ENCODE results near the gene MFSD6. TPM values are rescaled to one million over a fixed set of nuclear protein-coding genes. Genes with fewer than 3 reads are reported as not detected.

The MFSD6 gene
- total RNA-seq, 4 donors from 2014 or later, result 3.6 to 30.3 (median 28.4) TPM

DNA sequence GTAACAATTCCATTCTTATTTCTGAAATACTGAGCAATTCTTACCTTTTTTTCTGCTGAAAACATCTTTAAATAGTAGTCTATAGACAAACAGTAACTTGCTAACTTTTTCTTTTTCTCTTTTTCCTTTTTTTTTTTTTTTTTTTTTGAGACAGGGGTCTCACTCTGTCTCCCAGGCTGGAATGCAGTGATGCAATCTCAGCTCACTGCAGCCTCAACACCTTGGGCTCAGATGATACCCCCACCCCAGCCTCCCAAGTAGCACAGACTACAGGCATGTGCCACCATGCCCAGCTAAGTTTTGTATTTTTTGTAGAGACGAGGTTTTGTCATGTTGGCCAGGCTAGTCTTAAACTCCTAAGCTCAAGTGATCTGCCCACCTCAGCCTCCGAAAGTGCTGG is 42.2 kb downstream of the MFSD6 start:
- no peak for DNase-seq
- intact Hi-C loops (cut with DNase I; ENCODE audit: low total_unique reads), result no loop called here
- Histone ChIP-seq H3K27ac (no peak overlapping the region), H3K4me1 (no peaks in the 10 kb centered on the region), H3K9me3 (no peaks in the 10 kb centered on the region), H3K4me3 (no peak overlapping the region), H3K27me3 (no peaks in the 10 kb centered on the region), H3K36me3 (no peaks in the 10 kb centered on the region)
- TF ChIP-seq POLR2A (IDR thresholded peaks at IDR 0.05), result no peak
- TF ChIP-seq, protein P1, sequence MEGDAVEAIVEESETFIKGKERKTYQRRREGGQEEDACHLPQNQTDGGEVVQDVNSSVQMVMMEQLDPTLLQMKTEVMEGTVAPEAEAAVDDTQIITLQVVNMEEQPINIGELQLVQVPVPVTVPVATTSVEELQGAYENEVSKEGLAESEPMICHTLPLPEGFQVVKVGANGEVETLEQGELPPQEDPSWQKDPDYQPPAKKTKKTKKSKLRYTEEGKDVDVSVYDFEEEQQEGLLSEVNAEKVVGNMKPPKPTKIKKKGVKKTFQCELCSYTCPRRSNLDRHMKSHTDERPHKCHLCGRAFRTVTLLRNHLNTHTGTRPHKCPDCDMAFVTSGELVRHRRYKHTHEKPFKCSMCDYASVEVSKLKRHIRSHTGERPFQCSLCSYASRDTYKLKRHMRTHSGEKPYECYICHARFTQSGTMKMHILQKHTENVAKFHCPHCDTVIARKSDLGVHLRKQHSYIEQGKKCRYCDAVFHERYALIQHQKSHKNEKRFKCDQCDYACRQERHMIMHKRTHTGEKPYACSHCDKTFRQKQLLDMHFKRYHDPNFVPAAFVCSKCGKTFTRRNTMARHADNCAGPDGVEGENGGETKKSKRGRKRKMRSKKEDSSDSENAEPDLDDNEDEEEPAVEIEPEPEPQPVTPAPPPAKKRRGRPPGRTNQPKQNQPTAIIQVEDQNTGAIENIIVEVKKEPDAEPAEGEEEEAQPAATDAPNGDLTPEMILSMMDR (IDR thresholded peaks at IDR 0.05), result no peak

DNA sequence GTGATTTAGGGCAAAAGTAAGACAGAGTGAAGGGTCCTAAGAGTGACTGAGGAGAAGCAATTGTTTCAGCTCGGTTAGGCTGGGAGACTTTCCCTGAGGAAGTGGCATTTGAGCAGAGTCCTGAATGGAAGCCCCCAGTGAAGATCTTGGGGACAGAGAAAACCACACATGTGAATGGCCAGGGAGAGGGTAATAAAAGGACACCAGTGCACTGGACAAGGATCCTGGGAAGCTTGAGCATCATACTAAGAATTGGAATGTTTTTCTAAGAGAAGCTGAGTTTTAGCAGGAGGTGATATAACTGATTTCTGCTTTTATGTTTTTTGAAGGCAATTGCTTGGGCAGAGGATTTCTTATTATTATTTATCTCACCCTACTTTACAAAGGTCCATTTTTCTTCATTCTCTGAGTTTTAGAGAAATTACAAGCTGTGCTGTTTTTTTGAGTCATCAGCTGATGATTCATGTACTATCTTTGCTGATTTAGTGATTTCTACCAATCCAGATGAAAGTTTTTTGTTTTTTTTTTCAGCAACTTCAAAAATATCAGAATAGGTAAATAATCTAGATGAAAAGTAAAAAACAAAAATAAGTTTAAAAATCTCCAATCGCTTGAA is 43.5 kb downstream of the MFSD6 start:
- Histone ChIP-seq H3K36me3 (no peaks in the 10 kb centered on the region), H3K27ac (no peak overlapping the region), H3K9me3 (no peaks in the 10 kb centered on the region), H3K27me3 (no peaks in the 10 kb centered on the region), H3K4me1 (no peaks in the 10 kb centered on the region), H3K4me3 (no peak overlapping the region)
- DNase-seq, result no peak
- TF ChIP-seq, protein P1 (IDR thresholded peaks at IDR 0.05), result no peak
- TF ChIP-seq POLR2A (IDR thresholded peaks at IDR 0.05), result no peak
- intact Hi-C loops (cut with DNase I; ENCODE audit: low total_unique reads), result no loop called here

DNA sequence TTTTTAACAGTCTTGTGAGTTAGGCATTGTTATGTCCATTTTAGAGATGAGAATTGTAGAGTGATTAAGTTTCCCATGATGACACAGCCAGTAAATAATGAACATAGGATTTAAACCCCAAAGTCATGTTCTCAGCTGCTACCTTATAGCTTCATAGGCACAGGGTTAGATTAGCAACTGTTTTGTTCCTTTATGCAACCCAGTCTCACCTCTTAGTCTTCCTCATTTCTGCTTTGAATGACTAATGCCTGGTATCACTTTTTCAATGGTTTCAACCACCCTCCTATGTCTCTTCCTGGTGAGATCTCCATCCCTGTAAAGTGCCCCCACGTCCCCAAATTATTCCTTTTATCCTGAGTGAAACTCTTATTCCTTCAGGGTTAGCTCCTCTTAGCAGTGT is 44.3 kb downstream of the MFSD6 start:
- intact Hi-C loops (cut with DNase I; ENCODE audit: low total_unique reads), result no loop called here
- no peaks in the 10 kb centered on the region for H3K4me1 ChIP-seq
- no peaks in the 10 kb centered on the region for H3K9me3 ChIP-seq
- no peaks in the 10 kb centered on the region for H3K27me3 ChIP-seq
- no peaks in the 10 kb centered on the region for H3K36me3 ChIP-seq
- no peak overlapping the region for H3K27ac ChIP-seq
- H3K4me3 ChIP-seq, result no peak overlapping the region
- TF ChIP-seq, protein P1 (IDR thresholded peaks at IDR 0.05), result no peak
- TF ChIP-seq POLR2A (IDR thresholded peaks at IDR 0.05), result no peak
- no peak for DNase-seq

DNA sequence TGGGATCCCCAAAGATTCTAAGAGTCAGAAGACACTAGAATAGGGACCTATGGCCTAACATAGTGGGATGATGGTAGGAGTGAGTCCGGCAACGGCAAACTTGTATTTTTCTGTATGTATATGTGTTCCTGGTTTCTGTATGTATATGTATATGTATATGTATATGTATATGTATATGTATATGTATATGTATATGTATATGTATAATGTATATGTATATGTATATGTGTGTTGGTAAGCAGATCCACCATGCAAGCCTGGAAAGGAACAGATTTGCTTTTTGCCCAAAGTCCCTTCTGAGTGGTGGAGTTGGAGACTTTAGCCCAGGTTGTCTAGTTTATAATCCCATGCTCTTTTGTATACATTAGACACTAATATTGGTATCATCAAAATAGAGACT is 46.6 kb downstream of the MFSD6 start:
- no peaks in the 10 kb centered on the region for H3K4me1 ChIP-seq
- H3K4me3 ChIP-seq, result no peak overlapping the region
- DNase-seq, result no peak
- no peak overlapping the region for H3K27ac ChIP-seq
- H3K36me3 ChIP-seq, result no peaks in the 10 kb centered on the region
- intact Hi-C loops (cut with DNase I; ENCODE audit: low total_unique reads), result no loop called here
- no peaks in the 10 kb centered on the region for H3K9me3 ChIP-seq
- no peak for TF ChIP-seq POLR2A (IDR thresholded peaks at IDR 0.05)
- TF ChIP-seq, protein P1 (IDR thresholded peaks at IDR 0.05), result no peak
- H3K27me3 ChIP-seq, result no peaks in the 10 kb centered on the region

DNA sequence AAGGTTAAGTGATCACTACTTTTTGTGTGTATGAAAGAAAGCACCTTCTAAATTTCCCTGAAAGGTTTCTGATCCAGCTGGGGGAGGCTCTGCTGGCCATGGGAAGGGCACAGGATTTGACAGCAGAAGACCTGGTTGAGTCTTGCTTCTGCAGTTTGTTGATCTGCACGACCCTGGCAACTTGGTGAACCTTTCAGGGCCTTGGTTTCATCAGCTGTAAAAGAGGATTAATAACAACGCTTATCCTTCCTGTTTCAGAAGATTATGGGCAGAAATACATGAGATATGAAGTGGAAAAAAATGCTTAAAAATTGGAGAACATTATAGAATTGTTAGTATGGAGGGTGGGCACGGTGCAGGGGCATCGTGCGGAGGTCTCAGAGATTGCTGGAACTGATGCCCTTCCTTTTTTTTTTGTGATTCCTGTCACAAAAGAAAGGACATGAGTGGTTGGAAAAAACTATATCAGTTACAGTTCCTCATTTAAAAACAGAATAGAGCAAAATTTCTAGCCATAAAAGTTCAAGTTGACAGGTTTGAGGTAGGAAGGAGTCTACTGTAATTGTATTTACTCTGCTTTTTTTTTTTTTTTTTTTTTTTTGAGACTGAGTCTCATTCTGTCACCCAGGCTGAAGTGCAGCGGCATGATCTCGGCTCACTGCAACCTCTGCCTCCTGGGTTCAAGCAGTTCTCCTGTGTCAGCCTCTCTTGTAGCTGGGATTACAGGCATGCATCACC is 47.4 kb downstream of the MFSD6 start:
- Histone ChIP-seq H3K27ac (no peak overlapping the region), H3K36me3 (no peaks in the 10 kb centered on the region), H3K4me1 (no peaks in the 10 kb centered on the region), H3K27me3 (no peaks in the 10 kb centered on the region), H3K4me3 (no peak overlapping the region), H3K9me3 (no peaks in the 10 kb centered on the region)
- intact Hi-C loops (cut with DNase I; ENCODE audit: low total_unique reads), result no loop called here
- DNase-seq, result no peak
- no peak for TF ChIP-seq POLR2A (IDR thresholded peaks at IDR 0.05)
- TF ChIP-seq, protein P1 (IDR thresholded peaks at IDR 0.05), result no peak
